HG03159 (cell line): ENCODE data around the gene TESK2.
A peak's percentile ranks its signal among the peaks of the same experiment; 100 is the strongest.
"Not testable (repeated sequence)": the region's sequence is repeated elsewhere in the genome, so short reads cannot be mapped to it uniquely, and the experiment has no call there.

Experiments
- ATAC-seq: cut with Tn5 transposase; IDR thresholded peaks from one replicate; pipeline ENCODE4 v1.9.1; 2021; ENCODE audit warnings: mild to moderate bottlenecking, moderate library complexity; ENCODE audit not compliant: unreplicated experiment

Gene TESK2

DNA sequence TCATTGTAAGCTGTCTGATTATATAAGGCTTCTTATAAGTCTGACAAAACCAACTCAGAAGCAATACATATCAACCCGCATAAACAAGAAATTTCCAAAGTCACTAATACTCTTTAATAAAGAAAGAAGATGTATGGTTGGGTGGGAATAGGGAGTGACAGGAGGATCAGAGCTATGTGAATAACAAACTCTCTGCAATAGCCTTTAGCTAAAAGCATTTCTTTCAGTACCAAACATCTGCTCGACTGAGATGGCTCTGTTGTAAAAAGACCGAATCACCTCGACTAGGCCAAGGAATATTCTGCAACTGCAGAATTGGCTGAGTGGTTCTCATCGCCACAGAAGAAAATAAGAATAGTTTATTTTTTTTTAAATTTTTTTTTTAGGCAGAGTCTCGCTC is 111.4 kb downstream of the TESK2 start:
- no peak for ATAC-seq

DNA sequence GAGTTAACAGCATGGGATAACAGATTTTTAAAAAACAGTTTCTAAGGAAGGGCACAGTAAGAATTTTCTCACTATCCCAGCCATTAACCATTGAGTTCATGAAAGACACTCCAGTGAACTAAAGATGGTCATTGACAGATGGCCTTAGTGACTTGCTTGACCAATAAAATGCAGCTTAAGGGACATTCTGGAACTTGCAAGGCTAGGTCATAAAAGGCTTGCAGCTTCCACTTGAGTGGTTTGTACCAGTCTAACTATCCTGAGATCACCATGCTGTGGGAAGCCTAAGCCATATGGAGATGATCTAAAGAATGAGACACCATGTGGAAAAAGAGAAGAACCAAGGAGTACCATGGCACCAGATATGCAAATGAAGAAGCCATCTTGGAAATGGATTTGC is 112.8 kb downstream of the TESK2 start:
- ATAC-seq: no peak

DNA sequence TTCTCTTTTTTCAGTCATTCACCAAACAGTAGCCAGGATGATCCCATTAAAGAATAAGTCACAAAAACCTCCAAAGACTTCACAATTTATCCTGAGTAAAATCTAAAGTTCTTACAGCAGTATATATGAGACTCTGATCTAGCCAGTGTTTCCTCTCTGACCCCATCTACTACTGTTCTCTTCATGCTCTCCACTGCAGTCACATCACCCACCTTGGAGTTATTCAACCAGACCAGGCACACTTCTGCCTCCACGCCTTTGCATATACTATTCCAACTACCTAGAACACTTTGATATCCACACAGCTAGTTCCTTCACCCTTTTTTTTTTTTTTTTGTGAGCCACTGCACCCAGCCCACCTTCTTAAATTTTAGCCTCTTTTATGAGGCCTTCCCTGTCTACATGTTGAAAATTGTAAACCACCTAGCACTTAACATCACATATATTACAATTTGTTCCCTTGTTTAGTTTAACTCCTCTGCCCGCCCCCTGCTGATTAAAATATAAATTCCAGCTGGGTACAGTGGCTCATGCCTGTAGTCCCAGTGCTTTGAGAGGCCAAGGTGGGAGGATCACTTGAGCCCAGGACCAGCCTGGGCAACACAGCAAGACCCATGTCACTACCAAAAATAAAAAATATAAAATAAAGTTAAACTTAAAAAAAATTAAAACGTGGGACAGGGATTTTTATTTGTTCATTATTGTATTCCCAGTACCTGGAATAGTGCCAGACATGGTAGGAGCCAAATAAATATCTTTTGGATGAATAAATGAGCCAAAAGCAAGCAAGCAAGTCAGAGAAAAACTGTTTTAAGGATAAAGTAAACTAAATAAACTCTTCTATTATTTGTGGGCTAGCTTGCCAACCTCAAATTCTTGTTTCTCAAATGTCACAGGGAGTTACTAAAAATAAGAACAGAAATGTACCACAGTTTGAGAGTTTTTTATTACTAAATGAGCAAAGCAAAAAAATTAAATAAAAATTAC is 115.6 kb downstream of the TESK2 start:
- no peak for ATAC-seq

DNA sequence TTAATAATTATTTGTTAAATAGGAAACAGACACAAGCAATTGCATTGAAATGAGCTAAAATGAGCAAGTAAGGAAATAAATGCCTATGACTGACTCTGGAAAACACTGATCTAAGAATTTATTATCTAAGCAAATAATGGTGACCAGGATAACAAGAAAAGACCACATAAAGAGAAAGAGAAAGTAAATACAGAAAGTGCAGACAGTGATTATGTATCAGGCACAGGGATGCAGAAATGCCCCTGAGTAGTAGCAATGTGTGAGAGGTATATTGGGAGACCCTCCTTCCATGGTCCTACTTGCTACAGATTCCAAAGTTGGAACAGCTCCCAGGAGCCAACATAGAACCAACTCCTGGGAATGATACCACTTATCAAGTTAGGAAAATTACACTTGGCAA is 117.4 kb downstream of the TESK2 start:
- no peak for ATAC-seq

DNA sequence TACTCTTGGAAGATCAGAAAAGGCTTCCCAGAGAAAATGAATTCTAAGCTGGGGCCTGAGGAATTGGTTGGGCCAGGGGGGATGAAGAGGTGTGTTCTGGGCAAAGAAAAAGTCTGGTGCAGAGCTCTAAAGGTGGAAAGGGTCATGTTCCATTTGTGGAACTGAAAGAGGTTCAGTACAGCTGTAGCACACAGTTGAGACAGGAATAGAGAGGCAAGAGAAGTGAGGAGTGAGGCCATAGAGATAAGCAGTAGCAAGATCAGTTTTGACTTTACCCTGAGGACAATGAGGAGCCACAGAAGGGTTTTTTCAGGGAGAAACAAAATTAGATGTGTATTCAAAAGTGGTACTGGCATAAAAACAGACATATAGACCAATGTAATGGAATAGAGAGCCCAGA is 120.4 kb downstream of the TESK2 start:
- no peak for ATAC-seq

DNA sequence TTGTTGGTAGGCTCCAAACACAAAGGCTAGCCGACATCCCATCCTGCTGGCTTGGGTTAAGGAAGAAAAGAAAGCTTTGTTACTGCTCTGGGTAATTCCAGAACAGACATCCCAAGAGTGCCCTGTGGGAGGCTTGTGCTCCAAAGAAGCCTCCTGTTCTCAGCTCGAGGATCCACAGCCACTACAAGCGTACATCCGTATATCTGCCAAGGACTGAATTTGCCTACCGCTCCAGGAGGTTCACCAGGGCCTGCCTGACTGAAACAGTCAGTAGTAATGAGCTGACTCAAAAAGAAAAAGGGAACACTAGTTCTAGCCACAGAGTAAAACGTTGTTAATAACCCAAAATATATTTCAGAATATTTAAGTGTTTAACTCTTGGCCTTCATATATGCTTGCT is 125.9 kb downstream of the TESK2 start:
- ATAC-seq: peak; percentile 62

DNA sequence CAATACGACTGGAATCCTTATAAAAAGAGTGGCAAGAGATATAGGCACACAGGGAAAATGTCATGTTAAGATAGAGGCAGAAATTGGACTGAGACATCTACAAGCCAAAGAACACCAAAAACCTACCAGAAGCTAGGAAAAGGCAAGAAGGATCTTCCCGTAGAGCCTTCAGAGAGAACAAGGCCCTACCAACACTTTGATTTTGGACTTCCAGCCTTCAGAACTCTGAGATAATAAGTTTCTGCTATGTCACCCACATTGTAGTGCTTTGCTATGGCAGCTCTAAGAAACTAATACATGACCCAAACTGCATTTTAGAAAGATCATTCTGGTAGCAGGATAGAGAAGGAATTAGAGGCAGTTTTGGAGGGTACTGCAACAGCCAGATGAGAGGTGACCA is 126.7 kb downstream of the TESK2 start:
- no peak for ATAC-seq

DNA sequence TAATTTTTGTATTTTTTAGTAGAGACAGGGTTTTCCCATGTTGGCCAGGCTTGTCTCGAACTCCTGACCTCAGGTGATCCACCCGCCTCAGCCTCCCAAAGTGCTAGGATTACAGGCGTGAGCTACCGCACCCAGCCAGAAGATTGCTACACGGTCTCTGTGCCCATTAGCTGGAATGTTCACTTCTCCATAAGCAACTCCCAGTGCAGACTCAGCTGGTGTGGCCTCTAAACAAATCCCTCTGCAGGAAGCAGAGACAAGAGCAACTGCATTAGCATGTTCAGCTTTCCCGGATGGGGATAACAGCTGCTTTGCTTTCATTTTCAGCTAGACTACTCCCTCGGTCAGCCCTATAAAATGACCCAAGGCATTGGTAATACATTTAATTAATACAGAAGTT is 130.0 kb downstream of the TESK2 start:
- not testable (repeated sequence) for ATAC-seq

DNA sequence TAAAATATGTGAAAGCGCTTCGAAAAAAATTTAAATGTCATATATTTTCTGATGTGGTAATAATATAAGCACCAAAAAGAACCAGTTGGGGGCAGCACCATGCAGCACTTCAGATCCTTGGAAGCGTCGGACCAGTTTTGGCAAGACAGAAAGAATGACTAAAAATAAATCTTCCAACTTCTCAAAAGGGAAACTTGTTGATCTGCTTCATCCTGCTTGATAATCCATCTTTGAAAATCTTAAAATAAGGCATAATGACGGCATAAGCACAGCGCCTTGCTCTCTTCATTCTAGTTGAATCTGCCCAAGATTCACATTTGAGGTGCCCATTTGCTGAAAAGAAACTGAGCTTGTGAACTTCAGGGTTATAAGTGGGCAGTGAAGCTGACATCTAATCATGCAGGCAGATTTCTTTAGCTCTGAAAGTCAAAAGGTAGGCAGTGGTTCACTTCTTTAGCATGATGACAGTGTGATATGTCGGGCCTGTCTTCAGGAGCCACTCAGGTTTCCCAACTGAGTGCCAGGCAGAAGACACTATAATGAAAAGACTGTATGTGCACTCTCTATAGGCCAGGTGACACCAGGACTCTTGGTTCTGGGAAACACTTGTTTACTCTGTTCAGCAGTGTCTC is 131.0 kb downstream of the TESK2 start:
- no peak for ATAC-seq

DNA sequence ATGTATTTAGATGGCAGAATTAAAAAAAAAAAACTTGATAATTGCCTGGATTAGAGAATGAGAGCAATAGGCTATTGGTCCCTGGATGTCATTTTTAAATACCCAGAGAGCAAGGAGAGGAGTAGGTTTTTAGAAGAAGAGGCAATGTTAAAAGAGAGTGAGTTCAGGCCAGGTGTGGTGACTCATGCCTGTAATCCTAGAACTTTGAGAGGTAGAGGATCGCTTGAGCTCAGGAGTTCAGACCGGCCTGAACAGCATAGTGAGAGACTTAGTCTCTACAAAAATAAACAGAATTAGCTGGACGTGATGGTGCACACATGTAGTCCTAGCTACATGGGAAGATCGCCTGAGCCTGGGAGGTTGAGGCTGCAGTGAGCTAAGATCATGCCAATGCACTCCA is 134.8 kb downstream of the TESK2 start:
- no peak for ATAC-seq

DNA sequence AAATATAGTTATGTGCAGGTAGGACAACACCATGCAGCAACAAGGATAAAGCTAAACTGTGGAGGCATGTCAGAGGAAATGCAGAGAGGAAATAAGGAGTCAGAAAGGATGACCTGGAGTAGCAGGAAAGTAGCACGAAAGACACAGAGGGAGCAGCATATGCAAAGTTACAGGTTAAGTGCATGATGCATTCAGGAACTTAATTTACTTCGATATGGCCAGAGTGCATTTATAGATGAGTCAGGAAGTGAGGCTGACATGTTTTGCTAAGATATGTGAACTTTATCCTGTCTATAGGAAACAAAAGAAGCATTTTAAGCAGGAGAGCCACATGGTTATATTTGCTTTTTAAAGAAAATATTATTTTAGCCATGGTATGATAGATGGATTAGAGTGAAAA is 135.3 kb downstream of the TESK2 start:
- no peak for ATAC-seq

DNA sequence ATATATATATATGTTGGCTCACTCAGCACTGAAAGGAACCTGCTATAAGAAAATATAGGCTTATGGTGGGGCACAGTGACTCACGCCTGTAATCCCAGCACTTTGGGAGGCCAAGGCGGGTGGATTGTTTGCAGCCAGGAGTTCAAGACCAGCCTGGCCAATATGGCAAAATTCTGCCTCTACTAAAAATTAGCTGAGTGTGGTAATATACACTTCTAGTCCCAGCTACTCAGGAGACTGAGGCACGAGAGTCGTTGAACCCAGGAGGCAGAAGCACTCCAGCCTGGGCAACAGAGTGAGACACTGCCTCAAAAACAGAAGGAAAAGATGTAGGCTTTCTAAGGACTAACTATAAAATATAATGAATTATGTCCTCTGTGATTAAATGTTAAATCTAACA is 136.1 kb downstream of the TESK2 start:
- ATAC-seq: no peak

DNA sequence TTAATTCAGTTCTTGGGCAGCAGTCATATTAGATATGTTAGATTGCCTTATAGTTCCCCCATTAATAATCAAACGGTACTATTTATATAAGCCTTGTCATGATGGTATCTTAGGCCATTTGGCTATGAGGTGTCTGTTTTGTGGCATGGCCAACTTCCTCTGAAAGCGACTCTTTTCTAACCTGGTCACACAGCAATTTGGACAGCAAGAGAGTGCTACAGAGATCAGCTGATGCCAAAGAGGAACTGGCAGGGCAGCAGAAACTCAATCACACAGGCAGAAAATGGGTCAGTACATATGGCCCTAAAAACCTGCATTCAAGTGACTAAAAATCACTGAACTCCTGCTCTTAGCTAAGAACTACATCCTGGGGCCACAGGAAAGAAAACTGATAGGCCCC is 137.3 kb downstream of the TESK2 start:
- no peak for ATAC-seq

DNA sequence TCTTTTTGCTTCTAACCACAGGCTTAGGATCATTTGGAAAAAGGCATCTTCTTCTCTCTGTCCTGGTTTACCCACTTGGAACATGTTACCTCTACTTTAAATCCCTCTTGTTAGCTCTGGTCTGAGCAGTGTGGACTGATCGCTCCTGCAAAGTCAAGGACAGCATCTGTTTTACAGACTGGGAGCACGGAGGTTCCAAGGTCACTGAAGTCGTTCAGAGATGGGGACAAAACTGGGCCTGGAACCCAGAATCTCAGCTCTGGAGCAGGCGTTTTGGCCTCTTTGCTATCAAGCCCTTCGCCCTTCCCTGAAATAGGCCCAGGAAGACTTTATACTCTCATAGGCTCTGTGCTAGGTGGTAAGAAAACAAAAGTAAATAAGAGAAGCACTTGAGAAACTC is 139.5 kb downstream of the TESK2 start:
- no peak for ATAC-seq

DNA sequence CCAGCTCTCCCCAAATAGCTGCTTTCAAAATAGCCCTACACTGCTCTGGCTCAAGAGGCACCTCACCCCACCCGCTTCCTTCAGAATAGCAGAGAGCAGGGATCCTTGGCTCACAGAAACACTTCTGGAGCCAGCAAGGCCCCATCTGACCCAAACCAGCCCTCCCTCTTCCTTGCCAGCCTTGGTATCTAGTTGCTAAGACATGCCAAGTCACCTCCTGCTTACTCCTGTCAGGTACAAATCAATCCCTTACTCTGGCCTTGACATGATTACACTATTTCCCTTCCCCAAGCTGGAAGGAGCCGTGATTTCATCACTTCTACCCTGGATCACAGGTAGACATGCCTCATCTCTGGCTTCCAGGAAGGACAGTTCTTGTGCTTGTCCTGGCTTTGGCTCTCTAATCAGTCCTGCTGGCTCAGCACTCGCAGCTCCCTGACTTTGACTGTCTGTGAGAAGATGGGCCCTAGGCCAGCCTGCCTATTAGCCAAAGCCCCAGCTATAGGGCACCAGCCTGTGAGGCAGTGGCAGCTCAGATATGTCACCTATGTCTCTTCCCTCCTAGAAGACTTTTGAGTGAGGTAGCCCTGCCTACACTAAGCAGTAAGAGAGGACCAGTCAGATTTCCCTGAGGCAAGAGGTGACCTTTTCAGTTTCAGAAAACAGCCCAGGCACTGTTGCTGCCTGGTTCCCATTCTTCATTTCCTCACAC is 141.8 kb downstream of the TESK2 start:
- ATAC-seq: no peak

DNA sequence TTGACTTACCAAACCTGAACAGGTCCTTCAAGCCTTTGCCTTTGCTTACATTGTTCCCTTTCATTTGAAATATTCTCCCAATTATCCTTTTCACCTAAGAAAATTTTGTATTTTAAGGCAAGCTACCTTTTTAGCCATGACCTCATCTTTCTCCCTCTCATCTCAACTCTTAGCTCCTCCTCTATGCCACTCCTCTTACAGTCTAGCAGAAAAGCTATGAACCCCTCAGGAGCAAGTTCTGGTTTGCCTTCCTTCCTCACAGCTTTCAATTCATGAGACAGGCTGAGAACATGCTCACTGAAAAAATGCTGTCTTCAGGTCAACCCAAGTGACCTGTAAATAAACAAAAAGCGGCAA is 142.4 kb downstream of the TESK2 start:
- no peak for ATAC-seq

DNA sequence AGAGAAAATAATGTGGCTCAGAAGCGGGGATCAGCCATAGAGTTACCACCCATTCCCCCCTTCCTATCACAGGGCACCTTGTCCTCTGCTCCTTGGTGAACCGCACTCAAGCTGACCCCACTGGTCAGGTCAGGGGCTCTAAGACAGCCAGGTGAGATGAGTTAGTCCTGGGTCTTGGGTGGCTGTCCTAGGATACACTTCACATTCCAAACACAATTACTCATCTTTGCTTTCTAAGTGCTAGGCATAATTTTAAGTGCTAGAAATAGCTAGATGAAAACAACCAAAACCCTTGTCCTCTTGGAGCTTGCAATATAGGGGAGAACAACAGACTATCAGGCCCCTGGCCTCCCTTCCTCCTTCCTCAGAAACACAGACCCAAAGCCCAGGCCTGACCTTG is 142.9 kb downstream of the TESK2 start:
- no peak for ATAC-seq

DNA sequence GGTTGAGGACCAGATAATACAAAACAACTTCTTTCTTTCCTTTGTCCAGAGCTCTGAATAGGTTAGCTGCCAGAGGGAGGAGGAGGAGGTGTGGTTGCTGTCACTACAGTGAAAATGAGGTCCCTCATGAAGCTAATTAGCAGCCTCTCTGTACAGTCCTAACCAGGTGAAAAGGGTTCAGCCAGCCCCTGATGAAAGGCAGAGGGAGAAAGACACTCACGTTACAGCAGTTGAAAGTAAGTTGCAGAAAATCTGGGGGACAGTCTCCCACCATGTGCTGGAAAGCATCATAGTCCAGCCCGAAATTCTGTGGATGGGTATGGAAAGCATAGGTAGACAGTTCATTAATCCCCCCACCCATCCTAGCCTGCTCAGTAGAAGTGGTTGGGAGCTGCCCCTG is 144.5 kb downstream of the TESK2 start:
- ATAC-seq: no peak

DNA sequence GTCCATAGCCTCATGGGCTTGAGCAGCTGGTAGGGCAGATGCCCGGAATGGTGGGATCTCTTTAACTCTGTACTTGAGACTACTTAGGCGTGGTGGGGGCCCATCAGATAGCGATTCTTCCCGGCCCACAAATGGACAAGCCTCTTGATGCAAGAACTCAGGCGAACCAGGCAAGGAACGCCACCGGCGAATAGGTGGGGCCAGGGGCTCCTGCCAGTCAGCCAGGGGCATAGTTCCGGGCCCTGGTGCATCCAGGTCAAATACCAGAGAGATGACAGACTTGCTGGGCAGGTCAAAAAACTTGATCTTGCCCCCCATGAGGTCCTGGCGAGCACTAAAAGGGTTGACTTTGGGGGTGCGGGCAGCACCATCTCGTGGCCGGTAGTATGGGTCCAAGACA is 145.9 kb downstream of the TESK2 start:
- ATAC-seq: no peak

DNA sequence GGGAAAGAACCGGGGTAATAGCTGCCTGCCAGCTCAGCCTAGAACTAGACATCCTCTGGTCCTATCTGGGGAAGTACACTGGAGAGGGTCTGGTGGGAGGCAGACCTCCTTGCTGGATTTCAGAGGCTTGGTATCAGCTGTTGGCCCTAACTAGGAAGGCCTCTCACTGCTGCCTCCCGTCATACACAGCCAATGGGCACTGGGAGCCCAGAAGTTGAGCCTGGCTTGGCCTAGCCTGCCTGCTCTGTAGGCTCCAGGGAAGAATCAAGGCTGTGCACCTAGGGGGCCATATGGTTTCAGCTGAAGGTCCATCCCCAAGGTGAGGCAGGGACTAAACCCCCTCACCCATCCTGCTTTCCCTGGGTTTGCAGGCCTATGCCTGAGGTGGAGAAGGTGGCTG is 146.5 kb downstream of the TESK2 start:
- ATAC-seq: no peak

DNA sequence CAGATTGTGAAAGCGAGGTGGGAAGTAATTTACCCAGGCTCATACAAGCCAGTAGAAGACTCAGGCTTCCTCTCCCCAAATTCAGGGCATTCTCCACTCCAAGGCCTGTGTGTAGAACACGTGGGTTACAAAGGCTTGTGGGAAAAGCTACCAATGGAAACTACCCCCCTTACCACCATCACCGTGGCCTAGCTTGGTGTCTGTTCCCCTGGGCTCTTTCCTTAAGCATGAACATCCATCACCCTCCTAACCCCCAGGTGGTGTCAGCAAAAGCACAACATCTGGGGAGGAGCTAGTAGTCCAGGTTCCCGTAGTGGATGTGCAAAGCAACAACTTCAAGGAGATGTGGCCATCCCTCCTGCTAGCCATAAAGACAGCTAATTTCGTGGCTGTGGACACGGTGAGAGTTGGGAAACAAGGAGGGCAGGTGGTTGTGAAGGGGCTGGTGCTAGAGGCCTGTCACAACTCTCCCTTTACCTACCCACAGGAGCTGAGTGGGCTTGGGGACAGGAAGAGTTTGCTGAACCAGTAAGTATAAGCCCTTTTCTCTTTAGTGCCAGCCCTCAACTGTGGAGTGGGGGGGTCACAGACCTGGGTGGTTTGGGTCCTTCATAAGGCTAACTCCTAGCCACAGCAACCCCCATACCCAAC is 150.0 kb downstream of the TESK2 start:
- ATAC-seq: no peak
